RWPE2 (cell line): Measurements from ENCODE around the gene MTUS2.

Experiments used
- ATAC-seq: fragments of 200-7000 bp; cut with Tn5 transposase; 3 replicates; pipeline ENCODE4 v1.9.1; 2021; ENCODE audit warnings: low read depth
- DNase-seq: peaks from one replicate; pipeline ENCODE4 v3.0.0-alpha.2; 2020; ENCODE audit warnings: low spot score
- H3K27ac ChIP-seq: fragments of 450-650 bp; 2 replicates; pipeline ENCODE4 v1.5.1; 2017; ENCODE audit warnings: mild to moderate bottlenecking; ENCODE audit not compliant: poor library complexity, severe bottlenecking
- H3K27me3 ChIP-seq: fragments of 250-450 bp; sonication (Bioruptor Pico); 2 replicates; pipeline ENCODE4 v1.5.1; 2021; ENCODE audit warnings: mild to moderate bottlenecking, moderate library complexity; ENCODE audit not compliant: insufficient read depth, poor library complexity, severe bottlenecking
- H3K36me3 ChIP-seq: fragments of 250-450 bp; sonication (Bioruptor Pico); 2 replicates; pipeline ENCODE4 v1.5.1; 2020; ENCODE audit warnings: low read depth, mild to moderate bottlenecking, moderate library complexity
- H3K4me1 ChIP-seq: fragments of 250-450 bp; sonication (Bioruptor Pico); 2 replicates; pipeline ENCODE4 v1.5.1; 2021; ENCODE audit warnings: mild to moderate bottlenecking, moderate library complexity; ENCODE audit not compliant: insufficient read depth, poor library complexity, severe bottlenecking
- H3K4me3 ChIP-seq: fragments of 250-450 bp; sonication (Bioruptor Pico); 2 replicates; pipeline ENCODE4 v1.5.1; 2021; ENCODE audit warnings: mild to moderate bottlenecking, moderate library complexity; ENCODE audit not compliant: severe bottlenecking
- H3K9me3 ChIP-seq: fragments of 250-450 bp; sonication (Bioruptor Pico); 2 replicates; pipeline ENCODE4 v1.5.1; 2021; ENCODE audit warnings: mild to moderate bottlenecking, moderate library complexity; ENCODE audit not compliant: severe bottlenecking
- CTCF ChIP-seq: fragments of 450-650 bp; IDR thresholded peaks from one replicate; pipeline ENCODE4 v1.5.1; 2017; ENCODE audit warnings: mild to moderate bottlenecking, moderate library complexity; ENCODE audit not compliant: poor library complexity, severe bottlenecking

The MTUS2 gene

GRCh38 chr13:28820099-28821051 is at the start of gene MTUS2:
MTUS2 (plus strand) TSS chr13:28820339.
- Histone ChIP-seq H3K4me1 (no peaks in the 10 kb centered on the region), H3K4me3 (peak within 1 kb of the TSS; percentile 21), H3K27me3 (peaks cover 39% of the 10 kb centered on the region), H3K9me3 (no peaks in the 10 kb centered on the region), H3K36me3 (no peaks in the 10 kb centered on the region), H3K27ac (no peak within 1 kb of the TSS)
- no peak for TF ChIP-seq CTCF
- peak; percentile 57; the same call in 1 of the 3 replicates for ATAC-seq
- no peak for DNase-seq

- no peak for ATAC-seq
- no peaks in the 10 kb centered on the region for H3K4me1 ChIP-seq
- H3K27me3 ChIP-seq: no peaks in the 10 kb centered on the region
- no peaks in the 10 kb centered on the region for H3K9me3 ChIP-seq
- no peak for DNase-seq
- H3K27ac ChIP-seq: no peak overlapping the region
- H3K36me3 ChIP-seq: no peaks in the 10 kb centered on the region
- TF ChIP-seq CTCF: no peak
- H3K4me3 ChIP-seq: no peak overlapping the region
These were observed 41.6 kb upstream of the MTUS2 start for GRCh38 chr13:28778308-28779215.

- DNase-seq (no peak), ATAC-seq (no peak; the same call in 2 of the 3 replicates)
- Histone ChIP-seq H3K4me3 (no peak overlapping the region), H3K27ac (no peak overlapping the region), H3K9me3 (no peaks in the 10 kb centered on the region), H3K4me1 (no peaks in the 10 kb centered on the region), H3K27me3 (peaks cover 16% of the 10 kb centered on the region), H3K36me3 (no peaks in the 10 kb centered on the region)
- TF ChIP-seq CTCF: no peak
These were observed 27.1 kb upstream of the MTUS2 start for GRCh38 chr13:28792992-28793391.

- no peak for TF ChIP-seq CTCF
- Histone ChIP-seq H3K4me1 (no peaks in the 10 kb centered on the region), H3K9me3 (no peaks in the 10 kb centered on the region), H3K4me3 (no peak overlapping the region), H3K27me3 (peaks cover 14% of the 10 kb centered on the region), H3K36me3 (no peaks in the 10 kb centered on the region), H3K27ac (no peak overlapping the region)
- ATAC-seq: no peak
- no peak for DNase-seq
These were observed 25.7 kb upstream of the MTUS2 start for GRCh38 chr13:28794396-28794795.
